D341Med (cell line): ENCODE results near the gene KCTD14.
"Not testable (repeated sequence)": the region's sequence is repeated elsewhere in the genome, so short reads cannot be mapped to it uniquely, and the experiment has no call there.

Source experiments
- DNase-seq: peaks from one replicate; pipeline ENCODE4 v3.0.0; 2012; ENCODE audit warnings: low spot score

The KCTD14 gene

GRCh38 chr11:78046486-78046854, 23.4 kb upstream of the KCTD14 start:
- no peak for DNase-seq

DNA sequence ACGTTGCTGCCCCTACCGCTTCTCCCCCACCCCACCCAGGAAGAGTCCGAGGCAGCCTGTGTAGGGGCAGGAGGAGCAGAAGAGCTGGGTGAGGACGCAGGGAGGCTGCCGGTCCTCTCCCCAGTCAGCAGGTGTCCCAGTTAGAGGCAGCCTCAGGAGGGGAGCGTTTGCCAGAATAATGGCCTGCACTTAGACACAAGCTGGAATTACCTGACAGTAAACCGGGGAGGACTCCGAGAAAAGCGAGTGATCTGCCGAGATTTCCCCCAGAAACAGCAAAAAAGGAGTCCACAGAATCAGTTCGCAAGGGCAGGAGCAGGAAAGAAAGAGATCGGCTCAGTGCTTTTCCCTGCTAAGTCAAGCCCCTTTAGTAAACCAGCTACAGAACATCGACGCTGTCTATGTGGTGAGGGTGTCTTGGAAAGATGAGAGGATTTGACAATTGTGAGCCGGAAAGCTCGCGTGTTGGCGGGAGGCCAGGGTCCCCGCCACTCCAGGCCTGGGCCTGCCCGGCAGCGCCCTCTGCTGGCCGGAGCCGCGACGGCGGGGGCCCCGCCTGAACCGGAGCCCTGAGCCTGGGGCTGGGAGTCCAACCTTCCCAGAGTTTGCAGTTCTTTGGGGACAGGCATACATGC, 22.9 kb upstream of the KCTD14 start:
- DNase-seq: peak; percentile 96

DNA sequence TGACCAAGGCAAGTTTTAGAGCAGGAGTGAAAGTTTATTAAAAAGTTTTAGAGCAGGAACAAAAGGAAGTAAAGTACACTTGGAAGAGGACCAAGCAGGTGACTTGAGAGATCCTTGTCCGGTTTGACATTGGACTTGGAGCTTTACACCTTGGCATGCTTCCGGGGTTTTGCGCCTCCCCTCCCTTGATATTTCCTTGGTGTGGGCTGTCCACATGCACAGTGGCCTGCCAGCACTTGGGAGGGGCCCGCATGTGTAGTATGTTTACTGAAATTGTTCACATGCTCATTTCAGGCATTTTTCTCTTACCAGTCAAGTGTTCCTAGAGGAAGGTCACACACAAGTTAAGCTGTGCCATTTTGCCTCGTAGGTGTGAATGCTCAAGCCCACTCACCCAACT, 21.6 kb upstream of the KCTD14 start:
- DNase-seq: no peak

- no peak for DNase-seq
Observed at GRCh38 chr11:78041843-78042440, 18.9 kb upstream of the KCTD14 start.

DNA sequence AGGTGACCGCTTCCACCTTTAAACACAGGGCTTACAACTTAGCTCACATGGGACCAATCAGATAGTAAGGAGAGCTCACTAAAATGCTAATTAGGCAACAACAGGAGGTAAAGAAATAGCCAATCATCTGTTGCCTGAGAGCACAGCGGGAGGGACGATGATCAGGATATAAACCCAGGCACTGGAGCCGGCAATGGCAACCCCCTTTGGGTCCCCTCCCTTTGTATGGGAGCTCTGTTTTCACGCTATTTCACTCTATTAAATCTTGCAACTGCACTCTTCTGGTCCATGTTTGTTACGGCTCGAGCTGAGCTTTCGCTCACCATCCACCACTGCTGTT, 18.3 kb upstream of the KCTD14 start:
- DNase-seq: not testable (repeated sequence)

- DNase-seq: no peak
Observed at GRCh38 chr11:78040691-78041379, 17.8 kb upstream of the KCTD14 start.

DNA sequence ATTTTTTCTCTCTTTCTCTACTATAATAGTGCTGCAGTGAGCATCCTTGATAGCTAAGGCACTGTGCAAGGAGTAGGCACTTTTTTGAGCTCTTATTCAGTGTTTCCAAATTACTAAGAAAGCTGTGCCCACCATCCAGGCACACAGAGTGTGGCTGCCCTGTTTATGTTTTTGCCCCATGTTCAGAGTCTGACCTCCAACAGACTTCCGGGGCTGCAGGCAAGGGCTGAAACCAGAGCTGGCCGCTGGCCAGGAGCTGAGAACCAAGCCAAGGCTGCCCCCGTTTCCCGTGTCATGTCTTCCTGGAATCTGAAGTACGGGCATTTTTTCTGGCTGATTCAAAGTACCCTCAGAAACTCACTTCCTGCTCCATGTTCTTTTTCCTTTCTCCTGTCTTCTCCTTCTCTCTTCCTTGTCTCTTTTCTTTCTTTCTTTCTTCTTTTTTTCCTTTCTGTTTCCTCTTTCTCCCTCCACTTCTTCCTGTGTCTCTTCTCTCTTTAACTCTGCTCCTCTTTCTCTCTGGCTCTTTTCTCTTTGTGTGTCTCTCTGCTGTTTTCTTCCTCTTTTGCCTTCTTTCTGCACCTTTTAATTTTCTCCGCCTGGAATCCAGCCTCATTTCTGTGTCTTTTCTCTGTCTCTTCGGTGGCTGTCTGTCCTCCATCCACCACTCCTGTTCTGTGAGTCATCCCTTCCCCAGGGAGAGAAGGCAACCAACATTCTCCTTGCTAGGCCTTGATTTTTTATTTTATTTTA, 17.0 kb upstream of the KCTD14 start:
- DNase-seq: no peak

DNA sequence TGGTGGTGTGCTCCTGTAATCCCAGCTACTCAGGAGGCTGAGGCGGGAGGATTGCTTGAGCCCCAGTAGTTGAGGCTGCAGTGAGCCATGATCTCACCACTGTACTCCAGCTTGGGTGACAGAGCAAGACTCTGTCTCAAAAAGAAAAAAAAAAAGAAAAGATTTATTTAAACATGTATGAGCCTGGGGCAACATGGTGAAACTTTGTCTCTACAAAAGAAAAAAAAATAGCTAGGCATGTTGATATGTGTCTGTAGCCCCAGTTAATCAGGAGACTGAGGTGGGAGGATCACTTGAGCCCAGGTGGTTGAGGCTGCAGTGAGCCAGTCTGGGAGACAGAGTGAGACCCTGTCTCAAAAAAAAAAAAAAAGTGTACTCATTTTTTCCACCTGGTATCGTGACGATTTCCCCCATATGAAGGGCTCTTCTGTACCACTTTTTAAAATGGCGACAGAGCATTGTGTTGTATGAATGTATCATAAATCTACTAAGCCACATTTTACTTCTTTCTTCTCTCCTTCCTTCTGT, 16.4 kb upstream of the KCTD14 start:
- DNase-seq: no peak

GRCh38 chr11:78038697-78039313, 15.7 kb upstream of the KCTD14 start:
- no peak for DNase-seq

GRCh38 chr11:78037825-78038620, 14.9 kb upstream of the KCTD14 start:
- DNase-seq: no peak

GRCh38 chr11:78037056-78037455, 14.0 kb upstream of the KCTD14 start:
- no peak for DNase-seq

DNA sequence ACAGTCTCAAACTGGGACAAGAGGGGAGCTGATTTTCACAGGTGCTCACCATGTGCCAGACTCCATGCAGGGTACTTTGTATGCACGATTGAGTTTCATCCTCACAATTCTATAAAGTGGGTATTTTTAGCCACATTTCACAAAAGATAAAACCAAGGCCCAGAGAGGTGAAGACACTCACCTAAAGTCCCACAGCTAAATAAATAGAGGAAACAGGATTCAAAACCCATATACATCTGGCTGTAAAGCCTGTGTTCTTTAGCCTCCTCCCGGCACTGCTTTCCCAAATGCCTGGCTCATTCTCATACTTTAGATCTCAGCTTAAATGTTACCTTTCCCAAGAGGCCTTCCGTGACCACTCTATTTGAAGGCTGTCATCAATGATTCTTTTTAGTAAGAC, 13.2 kb upstream of the KCTD14 start:
- DNase-seq: no peak

DNA sequence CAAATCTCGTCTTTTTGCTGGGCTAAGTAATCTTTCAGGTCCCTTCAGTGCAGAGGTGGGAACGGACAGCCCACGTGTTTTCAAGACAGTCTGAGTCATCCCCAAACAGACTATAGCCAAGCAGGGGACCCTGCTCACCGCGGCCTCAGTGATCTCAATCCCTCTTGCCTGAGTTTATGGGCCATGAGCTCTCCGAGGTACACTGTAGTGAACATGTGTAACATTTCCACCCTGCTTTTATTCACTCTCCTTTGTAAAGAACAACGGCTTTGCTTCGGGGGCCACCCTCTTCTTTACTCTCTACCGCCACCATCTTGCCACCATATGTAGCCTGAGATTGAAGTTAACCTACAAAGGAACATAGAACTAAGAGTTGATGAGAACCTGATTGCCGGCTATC, 11.5 kb upstream of the KCTD14 start:
- DNase-seq: no peak

DNA sequence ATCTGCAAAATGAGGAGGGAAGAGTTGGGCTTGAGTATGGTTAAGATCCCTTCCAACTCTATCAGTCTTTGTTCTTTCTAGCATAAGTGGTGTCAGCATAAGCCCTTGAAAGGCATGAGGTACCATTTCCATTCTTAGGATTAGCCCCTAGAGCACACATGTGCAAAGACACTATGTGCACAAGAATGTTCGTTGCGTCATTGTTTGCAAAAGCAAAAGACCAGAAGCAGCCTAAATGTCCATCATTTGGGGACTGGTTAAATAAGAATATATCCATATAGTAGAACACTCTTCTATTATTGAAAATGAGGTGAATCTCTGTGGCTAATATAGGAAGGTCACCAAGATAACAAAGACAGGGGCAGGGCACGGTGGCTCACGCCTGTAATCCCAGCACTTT, 10.0 kb upstream of the KCTD14 start:
- no peak for DNase-seq

- no peak for DNase-seq
Observed at GRCh38 chr11:78032090-78032489, 9.0 kb upstream of the KCTD14 start.

DNA sequence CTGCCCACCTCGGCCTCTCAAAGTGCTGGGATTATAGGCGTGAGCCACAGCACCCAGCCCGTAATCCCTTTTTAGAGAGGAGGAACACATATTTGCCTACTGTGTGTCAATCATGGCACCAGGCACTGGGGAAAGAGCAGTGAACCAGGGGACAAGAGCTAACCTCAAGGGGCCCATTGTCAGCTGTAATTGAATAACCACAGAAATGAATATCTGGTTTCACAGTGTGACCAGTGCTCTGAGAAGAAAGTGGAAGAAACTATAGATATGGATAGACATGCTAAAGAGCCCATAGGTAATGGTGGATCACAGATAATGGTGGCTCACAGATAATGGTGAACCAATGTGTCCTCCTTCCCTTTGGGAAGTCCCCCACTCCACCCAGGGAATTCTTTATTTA, 8.6 kb upstream of the KCTD14 start:
- no peak for DNase-seq

DNA sequence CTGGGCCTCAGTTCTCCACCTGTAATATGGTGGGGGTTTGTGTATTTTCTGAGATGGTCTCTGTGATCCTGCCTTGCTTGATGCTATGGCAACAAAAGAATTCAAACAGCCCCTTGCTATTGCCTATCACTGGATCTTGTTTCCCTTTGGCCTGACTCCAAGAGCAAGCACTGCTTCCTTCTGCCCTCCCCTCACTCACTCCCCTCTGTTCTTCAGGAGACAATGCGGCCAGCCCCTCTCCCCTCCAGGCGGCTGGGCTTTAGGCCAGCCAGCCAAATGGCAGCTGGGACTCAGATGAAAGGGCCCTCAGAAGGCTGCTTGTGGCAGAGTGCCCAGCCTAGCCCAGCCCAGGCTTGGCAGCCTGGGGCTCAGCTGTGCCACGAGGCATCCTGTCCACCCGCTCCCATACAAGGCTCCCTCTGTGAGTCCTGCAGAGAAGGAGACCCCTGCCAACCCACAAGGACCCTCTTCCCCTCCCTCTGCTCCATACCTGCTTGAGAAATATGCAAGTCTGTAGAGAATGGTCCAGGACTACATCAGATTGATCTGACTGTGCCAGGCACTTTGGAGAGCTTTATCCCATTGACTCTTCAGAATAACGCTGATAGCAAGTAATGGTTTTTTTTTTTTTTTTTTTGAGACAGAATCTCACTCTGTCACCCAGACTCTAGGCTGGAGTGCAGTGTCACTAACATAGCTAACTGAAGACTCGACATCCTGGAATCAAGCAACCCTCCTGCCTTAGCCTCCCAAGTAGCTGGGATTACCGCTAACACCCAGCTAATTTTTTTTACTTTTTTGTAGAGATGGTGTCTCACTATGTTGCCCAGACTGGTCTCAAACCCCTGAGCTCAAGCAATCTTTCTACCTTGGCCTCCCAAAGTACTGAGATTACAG, 7.6 kb upstream of the KCTD14 start:
- peak; percentile 86 for DNase-seq

- not testable (repeated sequence) for DNase-seq
Observed at GRCh38 chr11:78028423-78028822, 5.3 kb upstream of the KCTD14 start.

DNA sequence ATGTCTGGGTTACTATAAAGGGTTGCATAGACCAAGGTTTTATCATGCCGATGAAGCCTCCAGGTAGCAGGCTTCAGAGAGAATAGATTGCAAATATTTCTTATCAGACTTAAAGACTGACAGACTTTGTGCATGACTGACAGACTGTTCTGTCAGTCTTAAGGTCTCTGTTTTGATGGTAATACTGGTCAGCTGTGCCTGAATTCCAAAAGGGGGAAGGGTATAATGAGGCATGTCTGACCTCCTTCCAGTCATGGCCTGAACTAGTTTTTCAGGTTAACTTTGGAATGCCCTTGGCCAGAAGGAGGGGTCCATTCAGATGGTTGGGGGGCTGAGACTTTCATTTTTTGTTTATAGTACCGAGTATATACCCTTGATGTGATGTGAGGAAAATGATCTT, 4.7 kb upstream of the KCTD14 start:
- DNase-seq: no peak

GRCh38 chr11:78025378-78025777, 2.3 kb upstream of the KCTD14 start:
- no peak for DNase-seq

- no peak for DNase-seq
Observed at GRCh38 chr11:78023426-78023825, 350 bp upstream of the KCTD14 start.
